Nephron (organoid): ENCODE measurements around the gene ZFYVE28.

Source experiments
- H3K27ac Mint-ChIP-seq, 3 experiments: 2 replicates each; pipeline ENCODE4 v1.8.0; 2020; ENCODE audit warnings: mixed read lengths in 3 of 3, mild to moderate bottlenecking in 2 of 3, moderate library complexity in 1 of 3
- H3K27me3 Mint-ChIP-seq: 2 replicates; pipeline ENCODE4 v1.8.0; 2021; ENCODE audit warnings: low read depth, mild to moderate bottlenecking, moderate library complexity, mixed read lengths
- H3K36me3 Mint-ChIP-seq: 2 replicates; pipeline ENCODE4 v1.8.0; 2020; ENCODE audit warnings: low read depth, mixed read lengths
- H3K4me1 Mint-ChIP-seq: 2 replicates; pipeline ENCODE4 v1.8.0; 2020; ENCODE audit warnings: mixed read lengths
- H3K4me3 Mint-ChIP-seq, 3 experiments: 2 replicates each; pipeline ENCODE4 v1.8.0; 2020; ENCODE audit warnings: mild to moderate bottlenecking in 3 of 3, mixed read lengths in 3 of 3, moderate library complexity in 2 of 3
- H3K9me3 Mint-ChIP-seq: 2 replicates; pipeline ENCODE4 v1.8.0; 2020; ENCODE audit warnings: mixed read lengths
- TF ChIP-seq, protein P1 (sequence below), 3 experiments: fragments of 200-600 bp; sonication (generic); IDR thresholded peaks; one replicate each; pipeline ENCODE4 v1.5.0; 2021; ENCODE audit warnings: antibody characterized with exemption in 3 of 3; ENCODE audit not compliant: unreplicated experiment in 3 of 3

ZFYVE28 gene

DNA sequence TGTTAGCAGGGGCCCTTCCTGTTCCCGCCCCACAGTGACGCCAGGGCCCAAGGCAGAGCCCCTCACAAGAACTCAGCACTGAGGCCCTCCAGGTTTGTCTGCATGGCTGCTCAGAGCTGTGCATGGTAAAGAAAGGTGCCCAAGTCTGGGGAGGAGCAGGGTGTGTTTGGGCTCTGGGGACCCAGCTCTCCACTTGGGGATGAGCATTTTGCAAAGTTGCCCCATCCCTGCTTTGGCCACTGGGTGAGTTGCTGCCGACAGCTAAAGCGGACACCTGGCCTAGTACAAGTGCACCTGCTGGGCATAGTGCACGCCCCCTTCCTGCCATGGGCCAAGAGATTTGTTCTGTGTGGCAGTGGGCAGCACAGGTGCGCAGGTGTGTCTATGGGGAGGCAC is 154.5 kb downstream of the ZFYVE28 start:
- Mint-ChIP-seq H3K4me1 (peaks cover 10% of the 10 kb centered on the region), H3K27ac (peak overlapping the region; percentile 48 to 83 (median 82))

DNA sequence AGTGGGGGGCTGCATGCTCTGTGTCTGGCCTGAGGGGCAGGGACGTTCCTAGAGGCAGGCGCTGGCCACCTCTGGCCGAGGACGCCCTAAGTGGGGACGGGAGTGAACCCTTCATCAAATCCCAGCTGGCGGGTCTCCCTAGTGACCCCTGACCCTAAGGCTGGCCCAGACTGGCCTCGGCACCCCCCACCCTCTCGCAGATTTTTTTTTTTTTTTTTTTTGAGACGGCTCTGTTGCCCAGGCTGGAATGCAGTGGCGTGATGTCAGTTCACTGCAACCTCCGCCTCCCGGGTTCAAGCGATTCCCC is 155.5 kb downstream of the ZFYVE28 start:
- TF ChIP-seq, protein P1, sequence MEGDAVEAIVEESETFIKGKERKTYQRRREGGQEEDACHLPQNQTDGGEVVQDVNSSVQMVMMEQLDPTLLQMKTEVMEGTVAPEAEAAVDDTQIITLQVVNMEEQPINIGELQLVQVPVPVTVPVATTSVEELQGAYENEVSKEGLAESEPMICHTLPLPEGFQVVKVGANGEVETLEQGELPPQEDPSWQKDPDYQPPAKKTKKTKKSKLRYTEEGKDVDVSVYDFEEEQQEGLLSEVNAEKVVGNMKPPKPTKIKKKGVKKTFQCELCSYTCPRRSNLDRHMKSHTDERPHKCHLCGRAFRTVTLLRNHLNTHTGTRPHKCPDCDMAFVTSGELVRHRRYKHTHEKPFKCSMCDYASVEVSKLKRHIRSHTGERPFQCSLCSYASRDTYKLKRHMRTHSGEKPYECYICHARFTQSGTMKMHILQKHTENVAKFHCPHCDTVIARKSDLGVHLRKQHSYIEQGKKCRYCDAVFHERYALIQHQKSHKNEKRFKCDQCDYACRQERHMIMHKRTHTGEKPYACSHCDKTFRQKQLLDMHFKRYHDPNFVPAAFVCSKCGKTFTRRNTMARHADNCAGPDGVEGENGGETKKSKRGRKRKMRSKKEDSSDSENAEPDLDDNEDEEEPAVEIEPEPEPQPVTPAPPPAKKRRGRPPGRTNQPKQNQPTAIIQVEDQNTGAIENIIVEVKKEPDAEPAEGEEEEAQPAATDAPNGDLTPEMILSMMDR (IDR thresholded peaks at IDR 0.05; ENCODE audit: unreplicated experiment in 3 of 3) = no peak
- Mint-ChIP-seq H3K27ac (peak overlapping the region in 2 of 3 experiments; percentile 62 to 85), H3K9me3 (no peaks in the 10 kb centered on the region), H3K27me3 (no peaks in the 10 kb centered on the region), H3K4me1 (peaks cover 6% of the 10 kb centered on the region), H3K4me3 (peak overlapping the region; percentile 78 to 82 (median 79)), H3K36me3 (no peaks in the 10 kb centered on the region)

More for the DNA sequence above, 154.5 kb downstream of the ZFYVE28 start:
- peak overlapping the region; percentile 78 to 82 (median 79) for H3K4me3 Mint-ChIP-seq
- TF ChIP-seq, protein P1 (IDR thresholded peaks at IDR 0.05; ENCODE audit: unreplicated experiment in 3 of 3) = no peak
- no peaks in the 10 kb centered on the region for H3K36me3 Mint-ChIP-seq
- H3K27me3 Mint-ChIP-seq = no peaks in the 10 kb centered on the region
- no peaks in the 10 kb centered on the region for H3K9me3 Mint-ChIP-seq

DNA sequence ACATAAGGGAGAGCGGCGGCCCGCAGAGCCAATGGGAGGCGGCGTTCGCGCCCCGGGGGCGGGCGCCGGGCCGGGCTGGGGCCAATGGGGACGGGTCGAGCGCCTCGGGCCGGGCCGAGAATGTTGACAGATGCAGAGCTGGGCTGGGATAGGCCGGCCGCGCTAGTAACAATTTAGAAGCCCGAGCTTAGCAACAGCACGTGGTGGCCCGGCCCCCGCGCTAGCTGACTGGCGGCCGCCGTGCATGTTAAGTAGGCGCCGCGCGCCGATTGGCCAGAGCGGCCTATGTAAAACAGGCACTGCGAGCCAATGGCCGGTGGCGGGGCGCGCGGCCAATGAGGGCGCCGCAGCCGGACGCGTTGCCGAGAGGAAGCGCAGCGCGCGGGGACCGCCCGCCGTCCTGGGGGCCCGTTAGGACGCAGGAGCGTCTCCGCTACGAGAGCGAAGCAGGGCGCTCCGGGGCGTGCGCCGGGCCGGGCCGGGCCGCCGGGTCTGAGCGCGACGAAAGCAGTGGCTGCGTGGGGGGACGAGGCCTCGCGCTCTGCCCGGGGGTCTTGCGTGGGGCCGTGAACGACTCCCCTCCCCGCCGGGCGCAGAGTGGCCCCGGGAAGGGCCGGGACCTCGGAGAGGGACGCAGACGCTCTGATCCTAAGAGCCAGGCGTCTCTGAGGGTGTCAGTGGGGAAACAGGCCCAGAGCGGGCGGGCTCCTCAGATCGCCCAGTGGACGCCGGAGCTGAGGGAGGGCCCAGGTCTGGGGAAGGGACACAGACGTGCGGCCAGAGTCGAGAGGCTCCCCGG is 156.1 kb downstream of the ZFYVE28 start:
- Mint-ChIP-seq H3K4me1 (peaks cover 11% of the 10 kb centered on the region), H3K9me3 (no peaks in the 10 kb centered on the region), H3K36me3 (no peaks in the 10 kb centered on the region), H3K27me3 (no peaks in the 10 kb centered on the region), H3K4me3 (peak overlapping the region; percentile 79 to 85 (median 84)), H3K27ac (peak overlapping the region in 2 of 3 experiments; percentile 62 to 85)
- TF ChIP-seq, protein P1 (IDR thresholded peaks at IDR 0.05; ENCODE audit: unreplicated experiment in 3 of 3) = no peak

DNA sequence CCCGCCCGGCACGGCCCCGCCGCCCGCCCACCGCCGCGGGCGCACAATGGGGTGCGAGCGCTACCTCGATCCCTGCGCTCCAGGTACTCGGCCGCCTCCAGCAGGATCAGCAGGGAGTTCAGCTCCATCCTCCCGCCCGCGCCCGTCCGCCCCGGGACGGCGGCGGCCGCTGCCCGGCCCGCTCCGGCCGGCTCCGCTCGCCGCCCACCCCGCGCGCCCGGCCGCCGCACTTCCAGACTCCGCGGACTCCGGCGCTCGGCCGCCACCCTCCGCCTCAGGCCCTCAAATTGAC is 156.6 kb downstream of the ZFYVE28 start, which contains the start of gene MXD4:
Gene MXD4 (minus strand): TSS at position 257 of the 292 bp plus-strand sequence. CDS start 129 bp downstream, at position 128.
- Mint-ChIP-seq H3K27me3 (no peaks in the 10 kb centered on the region), H3K4me1 (peaks cover 17% of the 10 kb centered on the region), H3K9me3 (no peaks in the 10 kb centered on the region), H3K4me3 (peak within 1 kb of the TSS; percentile 79 to 85 (median 84)), H3K36me3 (no peaks in the 10 kb centered on the region), H3K27ac (peak within 1 kb of the TSS in 2 of 3 experiments; percentile 62 to 85)
- TF ChIP-seq, protein P1 (IDR thresholded peaks at IDR 0.05; ENCODE audit: unreplicated experiment in 3 of 3) = no peak

DNA sequence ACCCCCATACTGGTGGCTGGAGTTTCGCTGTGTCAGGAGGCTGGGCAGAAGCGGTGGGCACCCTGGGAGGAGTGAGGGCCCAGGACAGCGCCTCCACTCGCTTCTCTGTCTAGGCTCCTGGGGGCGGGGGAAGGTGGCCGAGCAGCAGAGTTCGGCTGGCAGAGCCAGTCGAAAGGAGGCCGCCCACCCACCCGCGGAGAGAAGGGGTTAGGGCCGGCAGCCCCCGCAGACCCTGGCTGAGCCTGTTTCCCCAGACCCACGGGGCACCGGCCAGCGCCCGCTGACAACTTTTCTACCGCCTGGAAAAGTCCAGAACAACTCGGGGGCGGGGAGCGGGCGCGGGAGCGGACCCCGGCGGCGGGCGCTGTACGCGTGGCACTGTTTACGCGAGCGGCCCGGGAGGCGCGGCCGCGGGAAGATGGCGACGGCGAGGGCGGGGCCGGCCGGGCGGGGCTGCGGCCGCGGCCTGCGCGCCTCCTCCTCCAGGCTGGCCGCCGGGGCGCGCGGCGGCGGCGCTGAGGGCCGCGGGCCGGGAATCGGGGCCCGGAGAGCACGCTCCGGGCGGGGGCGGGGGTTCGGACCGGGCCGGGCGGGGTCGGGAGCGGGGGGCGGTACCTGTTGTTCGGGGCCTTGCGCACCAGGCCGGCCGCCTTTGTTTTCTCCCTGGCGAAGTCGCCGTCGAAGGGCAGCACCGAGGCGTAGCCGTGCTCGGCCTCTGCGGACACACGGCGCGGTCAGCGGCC is 157.2 kb downstream of the ZFYVE28 start:
- H3K36me3 Mint-ChIP-seq = no peaks in the 10 kb centered on the region
- H3K4me3 Mint-ChIP-seq = peak overlapping the region; percentile 78 to 81 (median 81)
- H3K9me3 Mint-ChIP-seq = no peaks in the 10 kb centered on the region
- no peak overlapping the region for H3K27ac Mint-ChIP-seq
- peaks cover 14% of the 10 kb centered on the region for H3K4me1 Mint-ChIP-seq
- TF ChIP-seq, protein P1 (IDR thresholded peaks at IDR 0.05; ENCODE audit: unreplicated experiment in 3 of 3) = no peak
- no peaks in the 10 kb centered on the region for H3K27me3 Mint-ChIP-seq
